Cardiac fibroblast (primary cell): ENCODE data around the gene CEP70.
"Not testable (repeated sequence)": the region's sequence is repeated elsewhere in the genome, so short reads cannot be mapped to it uniquely, and the experiment has no call there.

Source experiments
- DNase-seq, 2 donors: peaks; one replicate each; pipeline versions ENCODE4 v3.0.0 to v3.0.0-alpha.2; 2010; ENCODE audit warnings: low read depth in 2 of 2
- H3K4me3 ChIP-seq, 2 donors: replicated peaks in 1 of 2; 1 replicate in 1 of 2; 2 replicates in 1 of 2; pipeline ENCODE4 v1.5.1; 2011; ENCODE audit warnings: low read depth in 2 of 2, low read length in 2 of 2, mild to moderate bottlenecking in 2 of 2, moderate library complexity in 1 of 2
- TF ChIP-seq, protein P1 (sequence below): IDR thresholded peaks from one replicate; pipeline ENCODE4 v1.5.1; 2011; ENCODE audit warnings: low read depth, mild to moderate bottlenecking, low read length, inconsistent platforms

CEP70 gene

DNA sequence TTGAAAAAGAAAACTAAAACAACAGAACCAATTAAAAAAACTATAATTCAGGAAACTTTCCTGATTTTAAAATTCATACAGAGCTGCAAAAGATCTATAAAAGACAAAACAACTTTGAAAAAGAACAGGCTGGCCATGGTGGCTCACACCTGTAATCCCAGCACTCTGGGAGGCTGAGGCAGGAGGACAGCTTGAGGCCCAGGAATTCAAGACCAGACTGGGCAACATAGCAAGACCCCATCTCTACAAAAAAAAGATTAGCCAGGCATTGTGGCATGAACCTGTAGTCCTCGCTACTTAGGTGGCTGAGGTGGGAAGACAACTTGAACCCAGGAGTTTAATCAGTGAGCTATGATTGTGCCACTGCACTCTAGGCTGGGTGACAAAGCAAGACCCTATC lies 6.7 kb downstream of the CEP70 start:
- no peak overlapping the region for H3K4me3 ChIP-seq
- TF ChIP-seq, protein P1, sequence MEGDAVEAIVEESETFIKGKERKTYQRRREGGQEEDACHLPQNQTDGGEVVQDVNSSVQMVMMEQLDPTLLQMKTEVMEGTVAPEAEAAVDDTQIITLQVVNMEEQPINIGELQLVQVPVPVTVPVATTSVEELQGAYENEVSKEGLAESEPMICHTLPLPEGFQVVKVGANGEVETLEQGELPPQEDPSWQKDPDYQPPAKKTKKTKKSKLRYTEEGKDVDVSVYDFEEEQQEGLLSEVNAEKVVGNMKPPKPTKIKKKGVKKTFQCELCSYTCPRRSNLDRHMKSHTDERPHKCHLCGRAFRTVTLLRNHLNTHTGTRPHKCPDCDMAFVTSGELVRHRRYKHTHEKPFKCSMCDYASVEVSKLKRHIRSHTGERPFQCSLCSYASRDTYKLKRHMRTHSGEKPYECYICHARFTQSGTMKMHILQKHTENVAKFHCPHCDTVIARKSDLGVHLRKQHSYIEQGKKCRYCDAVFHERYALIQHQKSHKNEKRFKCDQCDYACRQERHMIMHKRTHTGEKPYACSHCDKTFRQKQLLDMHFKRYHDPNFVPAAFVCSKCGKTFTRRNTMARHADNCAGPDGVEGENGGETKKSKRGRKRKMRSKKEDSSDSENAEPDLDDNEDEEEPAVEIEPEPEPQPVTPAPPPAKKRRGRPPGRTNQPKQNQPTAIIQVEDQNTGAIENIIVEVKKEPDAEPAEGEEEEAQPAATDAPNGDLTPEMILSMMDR, result no peak
- DNase-seq, result no peak

DNA sequence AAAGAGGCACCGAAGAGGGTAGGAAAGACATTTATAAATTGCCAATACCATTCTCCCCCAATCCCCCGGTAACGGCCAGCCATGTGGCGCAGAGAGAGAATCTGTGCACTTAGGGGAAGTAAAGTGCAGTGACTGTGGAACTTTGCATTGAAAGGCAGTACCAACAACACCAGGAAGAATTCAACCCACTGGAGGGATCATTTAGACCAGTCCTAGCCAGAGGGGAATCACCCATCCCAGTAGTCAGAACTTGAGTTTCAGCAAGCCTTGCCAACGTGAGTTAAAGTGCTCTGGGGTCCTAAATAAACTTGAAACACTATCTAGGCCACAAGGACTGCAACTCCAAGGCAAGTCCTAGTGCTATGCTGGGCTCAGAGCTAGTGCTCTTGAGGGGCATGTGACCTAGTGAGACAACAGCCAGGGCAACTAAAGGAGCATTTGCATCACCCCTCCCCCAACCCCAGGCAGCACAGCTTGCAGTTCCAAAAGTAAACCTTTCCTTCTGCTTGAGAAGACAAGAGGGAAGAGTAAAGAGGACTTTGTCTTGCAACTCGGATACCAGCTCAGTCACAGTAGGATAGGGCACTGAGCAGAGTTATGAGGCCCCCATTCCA lies 15.0 kb downstream of the CEP70 start:
- no peak overlapping the region for H3K4me3 ChIP-seq
- TF ChIP-seq, protein P1, result no peak
- DNase-seq, result no peak

DNA sequence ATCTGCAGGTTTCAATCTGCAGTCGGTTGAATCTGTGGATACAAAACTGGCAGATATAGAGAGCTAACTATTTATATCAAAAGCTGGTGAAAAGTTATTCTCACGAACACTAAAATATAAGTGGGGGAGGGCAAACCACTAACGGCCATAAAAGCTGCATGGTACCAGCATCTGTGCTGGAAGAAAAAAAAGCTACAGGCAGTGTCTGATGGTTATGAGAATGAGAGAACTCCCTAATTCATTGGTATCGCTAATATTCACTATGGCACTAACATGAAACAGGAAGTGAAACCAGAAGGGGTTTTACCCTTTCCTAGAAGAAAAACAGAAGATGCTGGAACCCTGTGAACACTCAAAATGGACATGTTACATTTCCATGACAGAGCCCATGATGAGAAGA lies 15.9 kb downstream of the CEP70 start:
- TF ChIP-seq, protein P1, result no peak
- DNase-seq, result no peak
- H3K4me3 ChIP-seq, result no peak overlapping the region

DNA sequence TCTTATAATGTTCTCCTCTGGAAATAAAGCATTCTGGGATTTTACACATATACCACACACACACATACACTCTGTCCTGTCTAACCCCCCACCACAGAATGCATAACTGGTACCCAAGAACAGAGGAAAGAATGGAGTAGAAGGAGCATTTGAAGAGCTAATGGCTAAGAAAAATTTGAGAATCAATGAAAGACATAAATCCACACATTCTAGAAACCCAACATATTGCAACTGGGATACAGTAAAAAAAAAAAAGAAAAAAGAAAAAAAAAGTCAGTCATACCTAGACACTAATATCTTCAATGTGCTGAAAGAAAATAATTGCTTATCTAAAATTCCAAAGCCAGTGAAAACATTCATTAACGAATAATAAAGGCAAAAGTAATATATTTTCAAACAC lies 20.9 kb downstream of the CEP70 start:
- no peak for DNase-seq
- TF ChIP-seq, protein P1, result no peak
- no peak overlapping the region for H3K4me3 ChIP-seq

DNA sequence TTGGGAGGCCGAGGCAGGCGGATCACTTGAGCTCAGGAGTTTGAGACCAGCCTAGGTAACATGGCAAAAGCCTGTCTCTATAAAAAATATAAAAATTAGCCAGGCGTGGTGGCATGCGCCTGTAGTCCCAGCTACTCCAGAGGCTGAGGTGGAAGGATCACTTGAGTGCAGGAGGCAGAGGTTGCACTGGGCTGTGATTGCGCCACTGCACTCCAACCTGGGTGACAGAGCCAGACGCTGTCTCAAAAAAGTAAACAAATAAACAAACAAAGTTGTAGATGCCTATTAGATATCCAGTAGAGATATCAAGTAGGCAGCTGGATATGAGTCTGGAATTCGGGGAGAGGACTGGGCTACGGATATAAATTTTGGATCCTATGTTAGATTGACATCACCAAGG lies 24.4 kb downstream of the CEP70 start:
- DNase-seq, H3K4me3 ChIP-seq: not testable (repeated sequence)

DNA sequence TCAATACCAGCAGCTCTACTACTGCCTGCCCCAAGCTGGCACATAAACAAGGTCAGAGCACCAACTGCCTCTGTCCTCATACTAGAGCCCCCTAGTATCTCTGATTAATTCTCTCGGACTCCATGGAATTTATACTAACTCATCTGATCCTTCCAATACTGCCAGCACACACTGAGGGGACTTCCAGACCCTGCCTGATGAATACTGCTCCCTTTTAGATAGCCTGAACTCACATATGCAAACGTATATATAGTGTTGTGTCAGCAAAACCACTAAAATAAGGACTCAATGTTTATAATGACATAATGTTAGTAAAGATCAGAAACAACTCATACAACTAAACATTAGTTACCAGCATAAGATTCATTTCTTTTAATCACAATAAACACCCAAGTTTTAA lies 25.0 kb downstream of the CEP70 start:
- TF ChIP-seq, protein P1, result no peak
- no peak overlapping the region for H3K4me3 ChIP-seq
- peak in 1 of 2 donors; percentile 15 for DNase-seq

DNA sequence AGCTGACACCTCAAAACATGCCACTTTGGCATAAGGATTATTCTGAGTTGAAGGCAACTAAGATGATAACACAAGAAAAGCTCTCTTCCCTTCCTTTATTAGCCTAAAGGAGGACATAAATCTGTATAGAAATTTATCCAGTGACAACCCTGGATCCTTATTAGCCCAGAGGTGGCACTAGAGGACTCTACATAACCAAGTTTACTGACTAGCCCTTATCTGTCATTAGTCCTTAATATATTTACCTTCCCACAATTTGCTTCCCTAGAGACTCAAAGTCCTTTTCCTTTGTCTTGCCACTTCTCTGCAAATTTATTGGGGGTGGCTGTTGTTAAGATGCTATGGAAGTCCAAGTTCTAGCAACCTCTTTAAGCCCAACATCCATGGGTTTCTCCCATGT lies 26.7 kb downstream of the CEP70 start:
- no peak for DNase-seq
- TF ChIP-seq, protein P1, result no peak
- H3K4me3 ChIP-seq, result no peak overlapping the region

DNA sequence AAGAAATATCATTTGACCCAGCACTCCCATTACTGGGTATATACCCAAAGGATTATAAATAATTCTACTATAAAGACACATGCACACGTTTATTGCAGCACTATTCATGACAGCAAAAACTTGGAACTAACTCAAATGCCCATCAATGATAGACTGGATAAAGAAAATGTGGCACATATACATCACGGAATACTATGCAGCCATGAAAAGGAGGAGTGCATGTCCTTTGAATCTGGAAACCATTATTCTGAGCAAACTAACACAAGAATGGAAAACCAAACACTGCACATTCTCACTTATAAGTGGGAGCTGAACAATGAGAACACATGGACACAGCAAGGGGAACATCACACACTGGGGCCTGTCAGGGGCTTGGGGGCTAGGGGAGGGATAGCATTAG lies 27.8 kb downstream of the CEP70 start:
- not testable (repeated sequence) for DNase-seq

DNA sequence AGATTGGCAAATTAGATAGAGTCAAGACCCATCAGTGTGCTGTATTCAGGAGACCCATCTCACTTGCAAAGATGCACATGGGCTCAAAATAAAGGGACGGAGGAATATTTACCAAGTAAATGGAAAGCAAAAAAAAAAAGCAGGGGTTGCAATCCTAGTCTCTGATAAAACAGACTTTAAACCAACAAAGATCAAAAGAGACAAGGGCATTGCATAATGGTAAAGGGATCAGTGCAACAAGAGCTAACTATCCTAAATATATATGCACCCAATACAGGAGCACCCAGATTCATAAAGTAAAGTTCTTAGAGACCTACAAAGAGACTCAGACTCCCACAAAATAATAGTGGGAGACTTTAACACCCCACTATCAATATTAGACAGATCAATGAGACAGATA lies 31.2 kb downstream of the CEP70 start:
- not testable (repeated sequence) for H3K4me3 ChIP-seq, DNase-seq

More for the DNA sequence above, 27.8 kb downstream of the CEP70 start:
- not testable (repeated sequence) for H3K4me3 ChIP-seq
